Epithelial cell of esophagus (primary cell): ENCODE results near the gene FBXW8.

Experiments
- DNase-seq: peaks from one replicate; pipeline ENCODE4 v3.0.0; 2010; ENCODE audit warnings: low read depth
- H3K4me3 ChIP-seq: 2 replicates; pipeline ENCODE4 v1.5.1; 2011; ENCODE audit warnings: mild to moderate bottlenecking, low read length, control low read depth
- CTCF ChIP-seq: IDR thresholded peaks from 2 replicates; pipeline ENCODE4 v1.5.1; 2011; ENCODE audit warnings: low read depth, mild to moderate bottlenecking, low read length, control low read depth, inconsistent platforms; ENCODE audit not compliant: insufficient read depth; ENCODE audit errors: missing control alignments

Gene FBXW8

GRCh38 chr12:117017807-117018206 lies 107.1 kb downstream of the FBXW8 start:
- TF ChIP-seq CTCF: no peak
- no peak overlapping the region for H3K4me3 ChIP-seq

GRCh38 chr12:117018276-117018675 lies 107.5 kb downstream of the FBXW8 start:
- no peak overlapping the region for H3K4me3 ChIP-seq
- no peak for DNase-seq
- no peak for TF ChIP-seq CTCF

More at GRCh38 chr12:117017807-117018206, 107.1 kb downstream of the FBXW8 start:
- no peak for DNase-seq

GRCh38 chr12:117018685-117019084 lies 107.9 kb downstream of the FBXW8 start:
- H3K4me3 ChIP-seq: no peak overlapping the region
- TF ChIP-seq CTCF: no peak
- no peak for DNase-seq

- no peak overlapping the region for H3K4me3 ChIP-seq
- TF ChIP-seq CTCF: no peak
- no peak for DNase-seq
Measured at GRCh38 chr12:117019866-117020265, 109.1 kb downstream of the FBXW8 start.

- no peak overlapping the region for H3K4me3 ChIP-seq
- DNase-seq: no peak
- TF ChIP-seq CTCF: no peak
Measured at GRCh38 chr12:117020536-117021220, 109.9 kb downstream of the FBXW8 start.

- no peak for TF ChIP-seq CTCF
- DNase-seq: no peak
Measured at GRCh38 chr12:117022465-117022864, 111.7 kb downstream of the FBXW8 start.

GRCh38 chr12:117023998-117024960 lies 113.5 kb downstream of the FBXW8 start:
- H3K4me3 ChIP-seq: no peak overlapping the region
- TF ChIP-seq CTCF: no peak
- DNase-seq: no peak

More at GRCh38 chr12:117022465-117022864, 111.7 kb downstream of the FBXW8 start:
- no peak overlapping the region for H3K4me3 ChIP-seq
